ENCODE data around the gene NACC2.
A peak's percentile ranks its signal among the peaks of the same experiment; 100 is the strongest.

DNA sequence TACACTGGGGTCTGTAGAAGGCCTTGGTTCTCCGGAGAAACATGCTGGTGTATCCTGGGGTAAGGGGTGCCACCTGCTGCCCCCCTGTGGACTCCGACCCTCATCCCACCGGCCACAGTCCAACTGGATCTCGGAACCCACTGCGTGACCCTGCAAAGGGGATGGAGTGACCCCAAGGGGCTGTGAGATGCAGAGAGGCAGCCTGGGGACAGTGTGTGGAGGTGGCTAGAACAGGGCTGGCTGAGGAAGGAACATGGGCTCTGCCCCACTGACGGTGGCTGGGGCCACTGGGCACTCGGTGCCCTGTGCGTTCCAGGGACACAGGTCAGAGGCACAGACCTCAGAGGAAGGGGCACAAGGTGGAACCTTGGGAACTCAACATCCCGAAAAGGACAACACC lies 2.3 kb downstream of the NACC2 start:
- TF ChIP-seq POLR2AphosphoS5 (IDR thresholded peaks at IDR 0.05) (no peak), POLR2A (IDR thresholded peaks at IDR 0.05) (no peak)
- TF ChIP-seq, protein P1, sequence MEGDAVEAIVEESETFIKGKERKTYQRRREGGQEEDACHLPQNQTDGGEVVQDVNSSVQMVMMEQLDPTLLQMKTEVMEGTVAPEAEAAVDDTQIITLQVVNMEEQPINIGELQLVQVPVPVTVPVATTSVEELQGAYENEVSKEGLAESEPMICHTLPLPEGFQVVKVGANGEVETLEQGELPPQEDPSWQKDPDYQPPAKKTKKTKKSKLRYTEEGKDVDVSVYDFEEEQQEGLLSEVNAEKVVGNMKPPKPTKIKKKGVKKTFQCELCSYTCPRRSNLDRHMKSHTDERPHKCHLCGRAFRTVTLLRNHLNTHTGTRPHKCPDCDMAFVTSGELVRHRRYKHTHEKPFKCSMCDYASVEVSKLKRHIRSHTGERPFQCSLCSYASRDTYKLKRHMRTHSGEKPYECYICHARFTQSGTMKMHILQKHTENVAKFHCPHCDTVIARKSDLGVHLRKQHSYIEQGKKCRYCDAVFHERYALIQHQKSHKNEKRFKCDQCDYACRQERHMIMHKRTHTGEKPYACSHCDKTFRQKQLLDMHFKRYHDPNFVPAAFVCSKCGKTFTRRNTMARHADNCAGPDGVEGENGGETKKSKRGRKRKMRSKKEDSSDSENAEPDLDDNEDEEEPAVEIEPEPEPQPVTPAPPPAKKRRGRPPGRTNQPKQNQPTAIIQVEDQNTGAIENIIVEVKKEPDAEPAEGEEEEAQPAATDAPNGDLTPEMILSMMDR (IDR thresholded peaks at IDR 0.05): peak in 1 of 4 experiments; percentile 9

All from gastroesophageal sphincter (tissue), 3 donors.